AG09309 (cell line): ENCODE data around the gene SLC35A3.

Source experiments
- DNase-seq: peaks from one replicate; pipeline ENCODE4 v3.0.0-alpha.2; 2010; ENCODE audit warnings: low read depth
- H3K4me3 ChIP-seq: 2 replicates; pipeline ENCODE4 v1.5.1; 2011; ENCODE audit warnings: mild to moderate bottlenecking, low read depth, low read length, moderate library complexity; ENCODE audit not compliant: control insufficient read depth
- TF ChIP-seq, protein P1 (sequence below): IDR thresholded peaks from 2 replicates; pipeline ENCODE4 v1.5.1; 2011; ENCODE audit warnings: mild to moderate bottlenecking, low read depth, low read length, inconsistent platforms; ENCODE audit not compliant: insufficient read depth, control insufficient read depth; ENCODE audit errors: missing control alignments

SLC35A3 gene

DNA sequence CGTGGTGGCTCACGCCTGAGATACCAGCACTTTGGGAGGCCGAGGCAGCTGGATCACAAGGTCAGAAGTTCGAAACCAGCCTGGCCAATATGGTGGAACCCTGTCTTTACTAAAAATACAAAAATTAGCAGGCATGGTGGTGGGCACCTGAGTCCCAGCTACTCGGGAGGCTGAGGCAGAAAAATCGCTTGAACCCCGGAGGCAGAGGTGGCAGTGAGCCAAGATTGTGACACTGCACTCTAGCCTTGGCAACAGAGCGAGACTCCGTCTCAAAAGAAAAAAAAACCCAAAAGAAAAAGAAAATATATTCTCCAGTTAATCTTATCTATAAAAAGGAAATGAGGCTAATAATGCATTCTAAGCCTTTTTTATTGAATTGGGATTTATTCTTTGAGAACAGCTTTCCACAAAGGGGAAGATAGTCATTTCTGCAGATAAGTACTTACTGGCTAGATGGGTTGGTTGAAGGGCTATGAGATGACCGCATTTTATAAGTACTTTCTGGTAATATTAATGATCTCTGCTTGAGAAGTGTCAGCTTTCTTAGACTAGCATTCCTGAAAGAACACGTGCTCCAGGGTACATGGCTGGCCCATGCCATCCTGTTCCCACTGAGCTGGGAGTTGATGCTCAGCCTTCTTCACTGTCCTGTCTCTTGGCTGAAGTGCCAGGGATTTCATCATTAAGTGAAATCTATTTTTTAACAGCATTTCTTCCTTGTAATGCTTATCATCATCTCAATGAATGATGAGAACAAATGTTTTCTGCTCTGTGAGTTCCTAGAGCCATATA is 105.0 kb downstream of the SLC35A3 start:
- TF ChIP-seq, protein P1, sequence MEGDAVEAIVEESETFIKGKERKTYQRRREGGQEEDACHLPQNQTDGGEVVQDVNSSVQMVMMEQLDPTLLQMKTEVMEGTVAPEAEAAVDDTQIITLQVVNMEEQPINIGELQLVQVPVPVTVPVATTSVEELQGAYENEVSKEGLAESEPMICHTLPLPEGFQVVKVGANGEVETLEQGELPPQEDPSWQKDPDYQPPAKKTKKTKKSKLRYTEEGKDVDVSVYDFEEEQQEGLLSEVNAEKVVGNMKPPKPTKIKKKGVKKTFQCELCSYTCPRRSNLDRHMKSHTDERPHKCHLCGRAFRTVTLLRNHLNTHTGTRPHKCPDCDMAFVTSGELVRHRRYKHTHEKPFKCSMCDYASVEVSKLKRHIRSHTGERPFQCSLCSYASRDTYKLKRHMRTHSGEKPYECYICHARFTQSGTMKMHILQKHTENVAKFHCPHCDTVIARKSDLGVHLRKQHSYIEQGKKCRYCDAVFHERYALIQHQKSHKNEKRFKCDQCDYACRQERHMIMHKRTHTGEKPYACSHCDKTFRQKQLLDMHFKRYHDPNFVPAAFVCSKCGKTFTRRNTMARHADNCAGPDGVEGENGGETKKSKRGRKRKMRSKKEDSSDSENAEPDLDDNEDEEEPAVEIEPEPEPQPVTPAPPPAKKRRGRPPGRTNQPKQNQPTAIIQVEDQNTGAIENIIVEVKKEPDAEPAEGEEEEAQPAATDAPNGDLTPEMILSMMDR = no peak
- H3K4me3 ChIP-seq = no peak overlapping the region
- DNase-seq = no peak

DNA sequence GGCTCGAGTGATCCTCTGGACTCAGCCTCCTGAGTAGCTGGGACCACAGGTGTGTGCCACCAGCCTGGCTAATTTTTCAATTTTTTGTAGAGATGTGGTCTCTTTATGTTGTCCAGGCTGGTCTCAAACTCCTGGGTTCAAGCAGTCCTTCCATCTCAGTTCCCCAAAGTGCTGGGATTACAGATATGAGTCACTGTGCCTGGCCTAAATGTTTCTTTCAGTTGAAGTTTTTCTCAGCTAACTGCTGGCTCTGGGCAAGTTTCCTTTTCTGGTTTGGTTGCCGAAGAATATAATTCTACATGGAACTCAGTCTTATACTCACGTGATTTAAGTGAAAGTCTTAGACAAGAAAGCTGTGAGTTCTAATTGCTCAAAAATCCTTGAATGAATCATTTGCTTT is 106.0 kb downstream of the SLC35A3 start:
- TF ChIP-seq, protein P1 = no peak
- H3K4me3 ChIP-seq = no peak overlapping the region
- DNase-seq = no peak

DNA sequence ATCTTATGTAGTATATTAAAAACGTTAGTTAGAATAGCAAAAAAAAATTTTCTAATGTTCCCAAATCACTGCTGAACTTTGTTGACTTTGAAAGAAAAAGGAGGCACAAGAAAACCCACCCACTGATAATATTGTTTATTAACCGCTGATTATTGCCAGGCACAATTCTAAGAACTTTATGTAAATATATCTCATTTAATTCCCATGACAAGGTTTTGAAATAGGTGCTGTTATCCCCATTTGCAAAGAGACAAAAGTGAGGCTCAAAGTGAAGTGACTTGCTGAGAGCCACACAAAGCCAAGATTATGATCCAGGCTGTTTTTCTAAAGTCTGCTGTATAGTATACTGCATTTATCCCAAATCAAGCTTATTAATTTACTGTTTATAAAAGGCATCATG is 106.5 kb downstream of the SLC35A3 start:
- TF ChIP-seq, protein P1 = no peak
- no peak for DNase-seq
- no peak overlapping the region for H3K4me3 ChIP-seq

DNA sequence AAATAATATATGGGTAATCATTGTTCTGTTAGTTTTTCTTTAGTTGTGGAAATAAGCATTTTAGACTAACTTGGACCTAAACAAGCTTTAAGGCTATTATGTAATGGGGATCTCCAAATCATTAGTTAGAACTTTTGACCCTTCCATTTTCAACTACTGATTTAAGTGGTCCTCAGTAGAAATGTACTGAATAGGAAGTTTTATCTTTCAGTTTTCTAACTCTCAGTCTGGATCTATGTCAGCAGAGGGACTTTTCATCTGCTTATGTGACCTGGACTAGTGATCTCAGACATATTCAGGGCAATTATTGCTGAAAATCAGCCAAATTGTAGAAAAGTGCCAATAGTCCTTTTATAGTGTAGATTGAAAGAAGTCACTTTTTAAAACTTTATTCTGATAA is 106.9 kb downstream of the SLC35A3 start:
- no peak overlapping the region for H3K4me3 ChIP-seq
- DNase-seq = no peak
- TF ChIP-seq, protein P1 = no peak

DNA sequence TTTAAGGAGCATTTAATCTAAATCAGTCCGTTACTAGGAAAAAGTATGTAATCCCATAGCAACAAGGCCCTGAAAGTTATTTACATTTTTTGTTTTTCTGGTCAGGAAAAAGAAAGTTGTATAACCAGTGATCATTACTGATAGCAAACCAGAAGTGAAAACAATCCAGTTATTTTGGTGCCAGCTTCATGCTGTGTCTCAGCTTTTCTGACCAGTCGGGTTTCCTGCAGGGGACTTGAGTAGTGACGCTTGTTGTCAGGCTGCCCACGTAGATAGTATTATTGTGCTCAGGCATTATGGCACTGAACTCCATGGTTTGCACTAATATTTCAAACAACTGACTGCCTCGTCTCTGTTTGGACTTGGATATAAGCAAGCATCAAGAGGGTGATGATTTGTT is 107.7 kb downstream of the SLC35A3 start:
- H3K4me3 ChIP-seq = no peak overlapping the region
- DNase-seq = no peak
- TF ChIP-seq, protein P1 = no peak

DNA sequence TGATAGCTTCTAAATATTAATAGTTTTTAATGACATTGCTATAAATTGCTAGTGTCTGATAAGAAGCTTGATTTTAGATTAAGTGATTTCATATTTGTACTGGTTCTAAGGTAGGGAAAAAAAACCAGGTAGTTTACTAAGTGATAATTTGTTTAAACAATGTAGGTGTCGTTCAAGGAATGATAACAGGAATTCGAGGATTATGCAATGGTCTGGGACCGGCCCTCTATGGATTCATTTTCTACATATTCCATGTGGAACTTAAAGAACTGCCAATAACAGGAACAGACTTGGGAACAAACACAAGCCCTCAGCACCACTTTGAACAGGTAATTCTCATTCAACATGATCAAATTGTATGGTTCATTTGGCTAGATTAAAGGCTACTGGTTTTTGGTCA is 110.5 kb downstream of the SLC35A3 start:
- no peak for DNase-seq
- TF ChIP-seq, protein P1 = no peak
- no peak overlapping the region for H3K4me3 ChIP-seq
